H9 (cell line): Measurements from ENCODE around the gene PTPRC. TPM values are rescaled to one million over a fixed set of nuclear protein-coding genes. Genes with fewer than 3 reads are reported as not detected.

Experiments used
- DNase-seq: peaks from one replicate; pipeline ENCODE4 v3.0.0-alpha.2; 2017
- H2AFZ ChIP-seq: one replicate; pipeline ENCODE4 v1.6.1; 2013; ENCODE audit warnings: mild to moderate bottlenecking, low read length, control low read depth, moderate library complexity
- H2AK5ac ChIP-seq: 2 replicates; pipeline ENCODE4 v1.6.1; 2013; ENCODE audit warnings: low read length, control low read depth, mixed read lengths; ENCODE audit not compliant: insufficient read length
- H2BK120ac ChIP-seq: one replicate; pipeline ENCODE4 v1.6.1; 2013; ENCODE audit warnings: low read depth, mild to moderate bottlenecking, low read length, control low read depth, inconsistent platforms; ENCODE audit not compliant: poor library complexity, severe bottlenecking
- H2BK12ac ChIP-seq: 2 replicates; pipeline ENCODE4 v1.6.1; 2013; ENCODE audit warnings: low read length, control low read depth, mixed read lengths, low read depth; ENCODE audit not compliant: insufficient read length
- H2BK15ac ChIP-seq: 2 replicates; pipeline ENCODE4 v1.6.1; 2013; ENCODE audit warnings: low read depth, low read length, control low read depth
- H2BK20ac ChIP-seq: one replicate; pipeline ENCODE4 v1.6.1; 2013; ENCODE audit warnings: low read depth, mild to moderate bottlenecking, low read length, control low read depth, inconsistent platforms; ENCODE audit not compliant: poor library complexity, severe bottlenecking
- H2BK5ac ChIP-seq: 2 replicates; pipeline ENCODE4 v1.6.1; 2013; ENCODE audit warnings: low read length, control low read depth, mixed read lengths; ENCODE audit not compliant: insufficient read length
- H3K14ac ChIP-seq: 2 replicates; pipeline ENCODE4 v1.6.1; 2013; ENCODE audit warnings: low read length, control low read depth; ENCODE audit not compliant: insufficient read depth
- H3K18ac ChIP-seq: 2 replicates; pipeline ENCODE4 v1.6.1; 2013; ENCODE audit warnings: low read depth, mild to moderate bottlenecking, mixed read lengths, low read length, control low read depth; ENCODE audit not compliant: insufficient read length
- H3K23ac ChIP-seq: 2 replicates; pipeline ENCODE4 v1.6.1; 2013; ENCODE audit warnings: low read length, control low read depth, mixed read lengths, low read depth; ENCODE audit not compliant: insufficient read length
- H3K23me2 ChIP-seq: 2 replicates; pipeline ENCODE4 v1.6.1; 2013; ENCODE audit warnings: low read depth, mild to moderate bottlenecking, mixed read lengths, low read length, control low read depth; ENCODE audit not compliant: insufficient read length, poor library complexity, severe bottlenecking
- H3K27ac ChIP-seq: 2 replicates; pipeline ENCODE4 v1.5.1; 2013; ENCODE audit warnings: low read length, control low read depth, mixed read lengths, low read depth; ENCODE audit not compliant: insufficient read length
- H3K27me3 ChIP-seq: 2 replicates; pipeline ENCODE4 v1.6.1; 2013; ENCODE audit warnings: low read length, control low read depth, inconsistent platforms; ENCODE audit not compliant: insufficient read depth
- H3K4ac ChIP-seq: 2 replicates; pipeline ENCODE4 v1.6.1; 2013; ENCODE audit warnings: low read depth, mild to moderate bottlenecking, control low read depth, inconsistent platforms, low read length, moderate library complexity
- H3K4me1 ChIP-seq: 2 replicates; pipeline ENCODE4 v1.6.1; 2013; ENCODE audit warnings: low read length, control low read depth, inconsistent platforms; ENCODE audit not compliant: insufficient read depth
- H3K4me2 ChIP-seq: 2 replicates; pipeline ENCODE4 v1.6.1; 2013; ENCODE audit warnings: low read length, control low read depth, mixed read lengths; ENCODE audit not compliant: insufficient read length, insufficient read depth
- H3K56ac ChIP-seq: 2 replicates; pipeline ENCODE4 v1.6.1; 2013; ENCODE audit warnings: low read depth, mild to moderate bottlenecking, mixed read lengths, low read length, control low read depth; ENCODE audit not compliant: insufficient read length
- H3K79me1 ChIP-seq: 2 replicates; pipeline ENCODE4 v1.6.1; 2013; ENCODE audit warnings: low read depth, mild to moderate bottlenecking, moderate library complexity, low read length, control low read depth, inconsistent platforms; ENCODE audit not compliant: insufficient read depth, poor library complexity, severe bottlenecking
- H3K79me2 ChIP-seq: 2 replicates; pipeline ENCODE4 v1.6.1; 2013; ENCODE audit warnings: low read length, control low read depth, inconsistent platforms; ENCODE audit not compliant: insufficient read depth
- H3K9ac ChIP-seq: 2 replicates; pipeline ENCODE4 v1.6.1; 2013; ENCODE audit warnings: low read length, control low read depth, mixed read lengths; ENCODE audit not compliant: insufficient read length; ENCODE audit errors: extremely low read depth
- H3K9me3 ChIP-seq: one replicate; pipeline ENCODE4 v1.6.1; 2013; ENCODE audit warnings: low read depth, low read length, inconsistent platforms; ENCODE audit not compliant: control insufficient read depth
- H3T11ph ChIP-seq: one replicate; pipeline ENCODE4 v1.6.1; 2013; ENCODE audit warnings: mild to moderate bottlenecking, low read length, control low read depth, inconsistent platforms
- H4K20me1 ChIP-seq: one replicate; pipeline ENCODE4 v1.6.1; 2013; ENCODE audit not compliant: control insufficient read depth, insufficient read length, insufficient read depth
- H4K5ac ChIP-seq: 2 replicates; pipeline ENCODE4 v1.6.1; 2013; ENCODE audit warnings: low read depth, mild to moderate bottlenecking, mixed read lengths, low read length, control low read depth; ENCODE audit not compliant: insufficient read length
- H4K8ac ChIP-seq: replicated peaks from 2 replicates; pipeline ENCODE4 v1.6.1; 2013; ENCODE audit warnings: low read length, control low read depth, mixed read lengths, low read depth; ENCODE audit not compliant: insufficient read length
- H4K91ac ChIP-seq: 2 replicates; pipeline ENCODE4 v1.6.1; 2013; ENCODE audit warnings: low read depth, mild to moderate bottlenecking, moderate library complexity, mixed read lengths, low read length, control low read depth; ENCODE audit not compliant: insufficient read length
- H3K27ac Mint-ChIP-seq, 3 experiments: 2 replicates in 2 of 3; 3 replicates in 1 of 3; pipeline ENCODE4 v1.8.0; 2020 to 2021; ENCODE audit warnings: mixed read lengths in 3 of 3, mild to moderate bottlenecking in 1 of 3, moderate library complexity in 1 of 3
- H3K27me3 Mint-ChIP-seq: 2 replicates; pipeline ENCODE4 v1.8.0; 2021; ENCODE audit warnings: low read depth, mild to moderate bottlenecking, moderate library complexity, mixed read lengths
- H3K36me3 Mint-ChIP-seq, 3 experiments: 2 replicates in 2 of 3; 3 replicates in 1 of 3; pipeline ENCODE4 v1.8.0; 2020 to 2021; ENCODE audit warnings: low read depth in 3 of 3, mixed read lengths in 3 of 3; ENCODE audit not compliant: insufficient read depth in 1 of 3
- H3K4me1 Mint-ChIP-seq, 2 experiments: 2 replicates each; pipeline ENCODE4 v1.8.0; 2020; ENCODE audit warnings: mixed read lengths in 2 of 2
- H3K4me3 Mint-ChIP-seq, 2 experiments: 2 replicates in 1 of 2; 3 replicates in 1 of 2; pipeline ENCODE4 v1.8.0; 2020 to 2021; ENCODE audit warnings: mild to moderate bottlenecking in 2 of 2, mixed read lengths in 2 of 2, moderate library complexity in 1 of 2
- H3K9me3 Mint-ChIP-seq, 2 experiments: 2 replicates in 1 of 2; 3 replicates in 1 of 2; pipeline ENCODE4 v1.8.0; 2020; ENCODE audit warnings: mild to moderate bottlenecking in 2 of 2, mixed read lengths in 2 of 2, moderate library complexity in 1 of 2
- CTCF ChIP-seq: fragments of 200-600 bp; sonication (generic); conservative IDR thresholded peaks from 3 replicates; pipeline ENCODE4 v1.8.0; 2021; ENCODE audit warnings: antibody characterized with exemption, mild to moderate bottlenecking
- WGBS: extraction: QIAGEN DNeasy Blood & Tissue Kit; methylation state at CpG from one replicate; pipeline ENCODE4 v1.1.7; 2013; ENCODE audit warnings: missing lambda C conversion rate, low lambda C conversion rate, mixed read lengths; ENCODE audit not compliant: insufficient read length; ENCODE audit errors: extremely low coverage; 5-methylcytosine and 5-hydroxymethylcytosine counted together
- total RNA-seq: library from RNA; stranded (reverse); gene quantifications from 2 replicates; pipeline ENCODE4 v1.2.1, GENCODE V29; 2021

Gene PTPRC
- total RNA-seq, 1 experiment from 2014 or later = not detected

GRCh38 chr1:198677027-198677426, 38.2 kb downstream of the PTPRC start:
- no peak overlapping the region for H2BK20ac ChIP-seq
- Mint-ChIP-seq H3K36me3 (no peaks in the 10 kb centered on the region), H3K9me3 (no peaks in the 10 kb centered on the region), H3K4me1 (peaks cover 12 to 15% of the 10 kb centered on the region in 2 experiments), H3K4me3 (no peak overlapping the region), H3K27me3 (no peaks in the 10 kb centered on the region), H3K27ac (no peak overlapping the region)
- H3K23ac ChIP-seq = no peak overlapping the region
- no CpG with 5 or more reads among the region's 1 CpG for WGBS
- H3K27ac ChIP-seq = no peak overlapping the region
- no peak overlapping the region for H3K18ac ChIP-seq
- no peak overlapping the region for H2BK12ac ChIP-seq
- H3K14ac ChIP-seq = no peak overlapping the region
- no peaks in the 10 kb centered on the region for H3K79me2 ChIP-seq
- no peak overlapping the region for H4K91ac ChIP-seq
- H3K27me3 ChIP-seq = no peaks in the 10 kb centered on the region
- no peak overlapping the region for H2AFZ ChIP-seq
- H2BK120ac ChIP-seq = no peak overlapping the region
- H2AK5ac ChIP-seq = no peak overlapping the region
- no peak overlapping the region for H3K9ac ChIP-seq
- no peak overlapping the region for H2BK5ac ChIP-seq
- H3K56ac ChIP-seq = no peak overlapping the region
- no peaks in the 10 kb centered on the region for H3K4me1 ChIP-seq
- H4K8ac ChIP-seq = no peak overlapping the region
- no peak overlapping the region for H3K4me2 ChIP-seq
- no peak overlapping the region for H4K5ac ChIP-seq
- H3K79me1 ChIP-seq = no peaks in the 10 kb centered on the region
- H3K4ac ChIP-seq = no peak overlapping the region
- H2BK15ac ChIP-seq = no peak overlapping the region
- H3K23me2 ChIP-seq = no peaks in the 10 kb centered on the region
- TF ChIP-seq CTCF = no peak
- H3T11ph ChIP-seq = no peak overlapping the region
- H3K9me3 ChIP-seq = no peaks in the 10 kb centered on the region
- no peaks in the 10 kb centered on the region for H4K20me1 ChIP-seq
- no peak for DNase-seq
